GM12875 (cell line): ENCODE results near the gene DIP2C.

Experiments
- H3K4me3 ChIP-seq: one replicate; pipeline ENCODE4 v1.5.1; 2011; ENCODE audit warnings: low read depth, low read length, control low read depth
- CTCF ChIP-seq: IDR thresholded peaks from 2 replicates; pipeline ENCODE4 v1.5.1; 2011; ENCODE audit warnings: low read depth, mild to moderate bottlenecking, control low read depth, inconsistent platforms, low read length, moderate library complexity, borderline replicate concordance; ENCODE audit not compliant: insufficient read depth

DIP2C gene

DNA sequence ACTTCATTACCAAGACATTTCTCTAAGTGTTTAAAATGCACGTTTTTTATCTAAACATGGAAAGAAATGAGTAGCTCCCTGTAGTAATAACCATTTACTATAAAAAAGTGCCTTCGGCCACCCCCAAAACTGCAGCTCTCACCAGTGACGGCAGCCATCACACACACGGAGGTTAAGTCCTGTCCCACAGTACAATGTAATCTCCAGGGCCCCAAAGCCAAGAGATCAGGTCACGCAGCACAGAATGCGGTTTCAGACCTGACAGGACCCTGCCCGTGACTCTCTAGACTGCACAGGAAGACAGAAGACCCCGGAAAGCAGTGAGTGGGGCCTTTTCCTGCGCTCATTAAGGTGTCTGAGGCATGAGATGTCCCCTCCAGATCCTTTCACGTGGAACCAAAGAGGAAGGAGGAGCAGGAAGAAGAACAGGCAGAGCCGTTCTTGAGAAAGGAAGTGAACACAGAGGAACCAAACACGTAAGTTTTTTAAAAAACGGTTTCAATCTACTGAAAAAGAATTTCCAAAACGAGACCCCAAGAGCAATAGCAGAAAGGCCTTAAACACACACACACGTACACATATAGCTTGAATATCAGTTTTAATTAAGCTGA, 428.5 kb downstream of the DIP2C start:
- TF ChIP-seq CTCF: no peak
- no peak overlapping the region for H3K4me3 ChIP-seq

DNA sequence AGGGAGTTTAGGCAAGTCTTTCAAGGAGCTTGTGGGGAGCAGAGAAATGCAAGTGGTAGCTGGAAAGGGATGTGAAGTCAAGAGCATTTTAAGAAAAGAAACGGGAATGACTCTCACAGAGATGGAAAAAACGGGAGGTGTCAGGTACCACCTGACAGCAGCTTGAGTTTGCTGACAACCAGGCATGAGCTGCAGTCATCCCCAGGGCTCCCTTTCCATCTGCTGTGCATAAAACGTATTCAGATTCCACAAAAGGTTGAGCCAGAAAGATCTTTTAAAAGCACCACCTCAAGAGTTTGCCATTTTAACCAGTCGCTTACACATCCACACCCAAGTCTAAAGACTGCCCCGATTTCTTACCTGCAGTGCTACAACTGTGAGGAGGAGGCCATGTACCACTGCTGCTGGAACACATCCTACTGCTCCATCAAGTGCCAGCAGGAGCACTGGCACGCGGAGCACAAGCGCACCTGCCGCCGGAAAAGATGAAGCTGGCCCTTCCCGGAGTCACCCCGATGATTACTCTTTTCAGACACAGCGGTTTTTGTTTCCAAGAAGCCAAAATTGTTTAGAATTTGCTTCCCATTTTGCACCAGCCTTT, 437.4 kb downstream of the DIP2C start:
- TF ChIP-seq CTCF: no peak
- no peak overlapping the region for H3K4me3 ChIP-seq

DNA sequence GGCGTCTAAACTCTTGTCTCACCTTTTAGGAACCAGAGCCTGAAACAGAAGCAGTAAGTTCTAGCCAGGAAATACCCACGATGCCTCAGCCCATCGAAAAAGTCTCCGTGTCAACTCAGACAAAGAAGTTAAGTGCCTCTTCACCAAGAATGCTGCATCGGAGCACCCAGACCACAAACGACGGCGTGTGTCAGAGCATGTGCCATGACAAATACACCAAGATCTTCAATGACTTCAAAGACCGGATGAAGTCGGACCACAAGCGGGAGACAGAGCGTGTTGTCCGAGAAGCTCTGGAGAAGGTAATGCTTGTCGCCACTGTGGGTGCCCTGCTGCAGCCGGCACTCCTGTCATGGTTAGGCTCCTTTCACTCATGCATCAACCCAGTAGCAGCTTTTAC, 441.2 kb downstream of the DIP2C start:
- H3K4me3 ChIP-seq: no peak overlapping the region
- no peak for TF ChIP-seq CTCF

- no peak for TF ChIP-seq CTCF
- no peak overlapping the region for H3K4me3 ChIP-seq
Measured at GRCh38 chr10:247480-247879, 442.0 kb downstream of the DIP2C start.

DNA sequence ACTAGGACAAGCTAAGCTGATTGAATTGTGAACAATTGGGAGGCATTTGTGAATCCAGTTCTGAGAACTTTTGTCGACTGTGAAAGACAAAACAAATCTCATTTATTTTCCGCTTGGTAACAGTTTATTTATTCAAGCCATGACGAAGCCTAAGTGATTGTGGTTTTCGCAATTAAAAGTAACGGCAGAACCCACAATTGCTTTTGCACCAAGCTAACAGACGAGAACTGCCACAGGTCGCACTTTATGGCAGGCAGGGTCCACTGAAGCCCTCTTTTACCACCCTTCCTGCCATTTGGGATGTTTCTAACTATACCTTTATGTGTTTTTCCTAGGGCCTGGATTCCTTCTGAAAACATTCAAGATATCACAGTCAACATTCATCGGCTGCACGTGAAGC, 443.0 kb downstream of the DIP2C start:
- H3K4me3 ChIP-seq: no peak overlapping the region
- no peak for TF ChIP-seq CTCF

- H3K4me3 ChIP-seq: no peak overlapping the region
- no peak for TF ChIP-seq CTCF
Measured at GRCh38 chr10:244227-244626, 445.2 kb downstream of the DIP2C start.

GRCh38 chr10:241966-242643, 447.4 kb downstream of the DIP2C start:
- TF ChIP-seq CTCF: no peak
- H3K4me3 ChIP-seq: no peak overlapping the region
